ENCODE results near the gene TBC1D14. TPM values are rescaled to one million over a fixed set of nuclear protein-coding genes. Genes with fewer than 3 reads are reported as not detected.

The TBC1D14 gene
- total and polyA plus RNA-seq, 2 of the 8 experiments (the other 6 are each of a cell fraction or from before 2014, with no cell fraction given): 45.6 to 48.2 TPM

DNA sequence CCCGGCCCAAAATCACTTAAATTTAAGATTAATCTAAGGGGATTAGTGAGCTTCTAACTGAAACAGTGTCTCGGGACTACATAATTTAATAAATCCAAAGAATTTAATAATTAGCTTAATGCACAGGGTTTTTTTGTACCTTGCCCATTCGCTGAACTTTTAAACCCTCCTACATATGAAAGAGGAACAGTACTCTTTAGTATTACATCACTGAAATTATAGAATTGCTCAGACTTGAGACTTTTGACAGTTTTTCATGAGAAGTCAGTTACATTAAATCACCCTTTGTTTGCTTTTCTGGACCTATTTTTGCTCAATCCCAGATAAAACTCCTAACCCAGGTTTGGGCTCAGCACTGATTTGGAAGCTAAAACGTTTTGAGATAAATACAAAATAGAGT, 131.1 kb downstream of the TBC1D14 start:
- FAIRE-seq (no peak), DNase-seq (ENCODE audit: low read depth in 1 of 2, low spot score in 2 of 2) (no peak)
- Histone ChIP-seq H2BK15ac (ENCODE audit: low read length) (no peak overlapping the region), H3K14ac (ENCODE audit: insufficient read length) (no peak overlapping the region), H3K79me2 (ENCODE audit: control insufficient read depth in 1 of 2, insufficient read depth in 2 of 2, low read length in 2 of 2) (peaks cover 3 to 20% of the 10 kb centered on the region in 2 experiments; a peak in 3 of 4 replicates), H3K23ac (ENCODE audit: insufficient read length) (no peak overlapping the region), H2BK20ac (ENCODE audit: low read length) (no peak overlapping the region), H2BK120ac (replicated peaks; ENCODE audit: low read depth, low read length) (no peak overlapping the region), H3K9me3 (ENCODE audit: insufficient read depth in 2 of 2, low read depth in 1 of 2, low read length in 1 of 2) (no peaks in the 10 kb centered on the region), H2BK12ac (ENCODE audit: low read depth, low read length) (no peak overlapping the region), H2AFZ (ENCODE audit: low read length) (no peak overlapping the region), H3K27me3 (replicated peaks in 1 of 4; ENCODE audit: control insufficient read depth in 3 of 4, extremely low read depth in 1 of 4, insufficient read depth in 3 of 4, low read length in 3 of 4) (peaks cover 11 to 29% (median 20%) of the 10 kb centered on the region in 4 experiments), H3K4me3 (ENCODE audit: extremely low read depth in 1 of 4, insufficient read depth in 2 of 4, low read depth in 3 of 4, low read length in 4 of 4) (no peak overlapping the region), H3K4me2 (ENCODE audit: insufficient read depth in 1 of 2, low read depth in 2 of 2, low read length in 2 of 2) (no peak overlapping the region), H3K23me2 (ENCODE audit: low read depth, low read length) (peaks cover 13% of the 10 kb centered on the region; the same call in 1 of the 2 replicates), H4K91ac (replicated peaks; ENCODE audit: insufficient read length, low read length) (no peak overlapping the region), H3K79me1 (ENCODE audit: low read depth, low read length) (peaks cover 14% of the 10 kb centered on the region), H2BK5ac (ENCODE audit: low read depth, low read length) (no peak overlapping the region), H4K5ac (ENCODE audit: insufficient read length, low read depth, low read length) (no peak overlapping the region), H3K9ac (replicated peaks in 1 of 4; ENCODE audit: extremely low read depth in 1 of 4, low read depth in 3 of 4, low read length in 3 of 4) (no peak overlapping the region), H4K8ac (ENCODE audit: extremely low read depth, insufficient read depth, low read length) (no peak overlapping the region), H3K18ac (ENCODE audit: extremely low read depth, low read length) (no peak overlapping the region), H3K56ac (replicated peaks; ENCODE audit: insufficient read length, low read depth, low read length) (no peak overlapping the region), H3K36me3 (ENCODE audit: control insufficient read depth in 2 of 4, insufficient read depth in 4 of 4, low read length in 3 of 4) (no peaks in the 10 kb centered on the region), H3K4ac (replicated peaks; ENCODE audit: insufficient read length, low read depth, low read length) (no peak overlapping the region), H4K20me1 (replicated peaks in 1 of 2; ENCODE audit: control insufficient read depth in 1 of 2, insufficient read depth in 2 of 2, low read length in 2 of 2) (peaks cover 3 to 14% of the 10 kb centered on the region in 2 experiments), H3K27ac (ENCODE audit: low read depth, low read length) (no peak overlapping the region), H3K4me1 (replicated peaks in 1 of 4; ENCODE audit: control insufficient read depth in 3 of 4, insufficient read depth in 4 of 4, low read length in 3 of 4) (peaks cover 0 to 14% (median 8%) of the 10 kb centered on the region in 4 experiments; a peak in 5 of 7 replicates), H2AK5ac (ENCODE audit: low read depth, low read length) (no peak overlapping the region)
- POLR2A ChIA-PET (ENCODE audit: partially characterized antibody): interaction anchor here (1.3 kb wide), 1 partner anchor 11 kb away, joined by 3 read pairs; no protein-coding TSS in a partner anchor
- 81% methylated on average over 4 of the region's 4 CpGs; no CpG with 5 or more reads in 1 of the 2 experiments for WGBS, 2 experiments (ENCODE audit: extremely low coverage in 1 of 2, insufficient coverage in 1 of 2, insufficient read length in 1 of 2, insufficient replicate concordance in 2 of 2, low coverage in 1 of 2, low lambda C conversion rate in 2 of 2, missing lambda C conversion rate in 1 of 2)
- CTCF ChIA-PET (ENCODE audit: partially characterized antibody): interaction anchor here (1.0 to 9.7 kb wide), 7 partner anchors 9 to 123 kb away, joined by 3 to 108 read pairs (median 4); partner anchors contain the start of gene GRPEL1
- TF ChIP-seq ZNF274 (IDR thresholded peaks at IDR 0.05; ENCODE audit: borderline replicate concordance, extremely low read depth, low read length): no peak
- TF ChIP-seq BACH1 (IDR thresholded peaks at IDR 0.05; ENCODE audit: low read length): no peak
